DLD1 (cell line): ENCODE results near the gene RAB13.
"Not testable (repeated sequence)": the region's sequence is repeated elsewhere in the genome, so short reads cannot be mapped to it uniquely, and the experiment has no call there.

Experiments used
- in situ Hi-C: cut with HindIII; loops from 2 replicates; pipeline ENCODE4 v1.10.0; 2017; ENCODE audit warnings: low sequenced_read_pairs

The RAB13 gene

DNA sequence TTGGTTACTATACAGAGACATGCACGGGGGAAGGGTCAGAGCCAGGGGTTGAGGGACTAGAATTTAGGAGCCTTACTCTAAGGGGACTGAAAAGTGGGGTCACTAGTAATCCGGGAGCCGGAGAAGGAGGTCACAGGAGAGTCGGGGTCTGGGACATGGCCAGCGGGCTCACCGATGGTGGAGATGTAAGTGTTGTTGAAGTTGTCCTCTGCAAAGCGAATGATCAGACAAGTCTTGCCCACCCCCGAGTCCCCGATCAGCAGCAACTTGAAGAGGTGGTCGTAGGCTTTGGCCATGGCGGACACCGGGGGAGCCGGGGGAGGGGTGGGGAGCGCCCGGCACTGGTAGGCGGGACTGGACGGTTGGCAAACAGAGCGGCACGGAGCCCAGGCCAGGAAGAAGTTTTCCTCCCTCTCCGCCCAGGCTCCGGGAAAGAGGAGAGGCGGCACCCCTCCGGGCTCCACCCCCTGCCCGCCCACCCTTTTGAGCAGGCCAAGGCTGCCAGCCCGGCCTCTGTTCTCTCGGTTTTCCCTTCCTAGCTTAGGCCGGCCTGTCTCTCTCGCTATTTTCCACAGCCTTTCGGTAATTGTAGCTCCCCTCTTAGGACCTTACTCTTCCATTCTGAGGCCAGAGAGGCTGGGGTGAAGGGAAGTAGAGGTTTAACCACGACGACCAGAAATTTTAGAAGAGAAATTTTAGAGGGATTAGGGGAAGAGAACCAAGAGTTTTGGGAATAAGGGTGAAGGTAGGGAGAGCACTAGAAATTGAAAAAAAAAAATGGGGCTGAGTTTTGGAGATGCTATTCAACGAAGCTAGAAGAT, at the start of gene RAB13:
Gene RAB13 (minus strand): TSS at position 399 of the 821 bp plus-strand sequence. CDS start 103 bp downstream, at position 296.
- in situ Hi-C loops = no loop called here

GRCh38 chr1:154033697-154034096, 47.6 kb upstream of the RAB13 start:
- in situ Hi-C loops = not testable (repeated sequence)

DNA sequence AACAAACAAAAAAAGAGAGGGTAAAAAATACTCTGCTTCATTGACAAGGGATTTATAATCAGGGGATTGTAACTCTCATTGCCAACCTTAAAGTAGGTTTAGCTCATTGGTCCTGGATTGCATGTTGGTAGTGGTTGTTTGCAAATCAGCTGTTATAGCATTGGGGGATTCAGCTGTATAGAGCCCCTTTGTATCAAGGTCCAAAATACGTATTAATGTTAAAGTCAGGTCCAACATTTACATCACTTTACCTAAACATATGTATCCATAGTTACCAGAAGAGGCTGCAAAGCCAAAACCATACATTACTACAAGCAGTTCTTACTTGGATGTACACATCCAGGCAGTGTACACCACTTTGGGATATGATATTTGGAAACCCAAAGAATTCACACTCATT, 33.8 kb upstream of the RAB13 start:
- in situ Hi-C loops = no loop called here

DNA sequence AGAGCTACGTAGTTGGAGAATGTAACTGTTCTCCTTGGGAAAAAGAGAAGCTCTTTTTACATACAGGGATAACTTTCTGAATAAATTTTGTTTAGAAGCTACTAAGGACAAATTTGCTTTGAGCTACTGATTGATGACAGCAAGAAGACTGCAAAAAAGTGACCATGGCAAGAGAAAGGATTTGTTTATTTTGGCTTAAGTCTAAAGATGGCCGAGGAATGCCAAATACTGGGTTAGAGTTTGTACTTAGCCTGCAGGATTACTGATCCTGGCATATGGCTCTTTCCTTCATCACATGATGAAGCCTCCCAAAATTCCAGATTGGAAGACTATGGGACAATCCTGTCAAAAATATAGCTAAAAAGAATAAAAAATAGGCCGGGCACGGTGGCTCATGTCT, 33.1 kb upstream of the RAB13 start:
- in situ Hi-C loops = no loop called here

GRCh38 chr1:154014154-154014907, 28.2 kb upstream of the RAB13 start:
- in situ Hi-C loops = no loop called here

- in situ Hi-C loops = not testable (repeated sequence)
Observed at GRCh38 chr1:154012543-154012942, 26.4 kb upstream of the RAB13 start.

DNA sequence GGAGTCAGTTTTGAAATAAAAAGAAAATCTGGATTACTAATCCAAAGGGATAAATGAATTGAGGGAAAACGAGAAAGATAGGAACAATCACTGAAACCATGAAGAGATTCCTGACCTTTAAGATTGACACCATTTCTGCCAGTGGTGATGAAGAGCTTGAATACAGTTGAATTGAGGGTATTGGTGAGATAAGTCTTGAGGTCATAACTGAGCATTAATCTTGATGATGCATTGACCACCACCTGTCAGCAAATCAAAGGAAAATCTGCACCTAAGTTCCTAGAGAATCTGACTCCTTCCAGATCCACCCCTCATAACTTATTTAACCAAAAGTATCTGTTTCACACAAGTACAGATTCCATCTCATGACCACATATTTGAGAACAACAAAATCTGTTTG, 26.0 kb upstream of the RAB13 start:
- in situ Hi-C loops = no loop called here

GRCh38 chr1:154006136-154006535, 20.0 kb upstream of the RAB13 start:
- in situ Hi-C loops = no loop called here

DNA sequence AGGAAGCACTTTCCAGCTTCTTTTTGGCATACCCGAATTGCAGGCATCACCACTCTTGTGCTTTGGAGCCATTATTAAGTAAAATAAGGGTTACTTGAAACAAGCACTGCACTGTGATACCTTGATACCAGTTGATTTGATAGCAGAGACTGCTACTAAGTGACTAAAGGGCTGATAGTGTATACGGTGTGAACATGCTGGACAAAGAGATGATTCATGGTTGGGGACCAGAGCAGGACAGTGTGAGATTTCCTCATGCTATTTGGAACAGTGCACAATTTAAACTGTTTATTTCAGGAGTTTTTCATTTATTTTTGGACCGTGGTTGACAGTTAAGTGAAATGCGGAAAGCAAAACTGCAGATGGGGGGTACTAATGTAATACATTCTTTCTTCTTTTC, 14.3 kb upstream of the RAB13 start:
- in situ Hi-C loops = no loop called here

- in situ Hi-C loops = not testable (repeated sequence)
Observed at GRCh38 chr1:153996882-153997281, 10.7 kb upstream of the RAB13 start.

DNA sequence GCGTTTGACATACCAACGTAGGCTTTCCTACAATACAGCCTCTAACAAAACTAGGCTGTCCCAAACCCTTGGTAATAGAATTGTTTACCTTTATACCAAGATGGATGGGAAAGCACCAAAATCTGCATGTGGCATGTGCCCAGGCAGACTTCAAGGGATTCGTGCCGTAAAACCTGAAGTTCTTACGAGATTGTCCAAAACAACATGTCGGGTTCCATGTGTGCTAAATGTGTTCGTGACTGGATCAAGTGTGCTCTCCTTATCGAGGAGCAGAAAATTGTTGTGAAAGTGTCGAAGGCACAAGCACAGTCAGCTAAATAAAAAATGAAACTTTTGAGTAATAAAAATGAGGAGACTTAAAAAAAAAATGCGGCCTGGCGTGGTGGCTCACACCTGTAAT, 9.5 kb upstream of the RAB13 start:
- in situ Hi-C loops = no loop called here

- in situ Hi-C loops = no loop called here
Observed at GRCh38 chr1:153995202-153995601, 9.1 kb upstream of the RAB13 start.

DNA sequence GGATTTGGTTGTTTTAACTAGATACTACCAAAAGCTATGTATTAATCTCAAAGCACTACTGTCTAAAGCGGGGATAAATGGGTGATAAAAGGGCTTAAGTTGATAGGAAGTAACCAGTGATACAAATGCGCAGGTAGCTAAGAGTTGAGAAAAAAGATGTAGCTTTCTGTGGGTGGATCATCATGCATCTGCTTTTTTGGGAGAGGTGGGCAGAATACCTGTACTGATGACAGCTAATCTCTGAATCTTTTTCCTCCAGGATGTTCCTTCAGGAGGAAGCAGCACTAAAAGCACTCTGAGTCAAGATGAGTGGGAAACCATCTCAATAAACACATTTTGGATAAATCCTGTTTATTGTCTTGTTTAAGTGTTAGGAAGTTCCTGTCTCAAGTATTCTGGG, 5.7 kb upstream of the RAB13 start:
- in situ Hi-C loops = no loop called here

DNA sequence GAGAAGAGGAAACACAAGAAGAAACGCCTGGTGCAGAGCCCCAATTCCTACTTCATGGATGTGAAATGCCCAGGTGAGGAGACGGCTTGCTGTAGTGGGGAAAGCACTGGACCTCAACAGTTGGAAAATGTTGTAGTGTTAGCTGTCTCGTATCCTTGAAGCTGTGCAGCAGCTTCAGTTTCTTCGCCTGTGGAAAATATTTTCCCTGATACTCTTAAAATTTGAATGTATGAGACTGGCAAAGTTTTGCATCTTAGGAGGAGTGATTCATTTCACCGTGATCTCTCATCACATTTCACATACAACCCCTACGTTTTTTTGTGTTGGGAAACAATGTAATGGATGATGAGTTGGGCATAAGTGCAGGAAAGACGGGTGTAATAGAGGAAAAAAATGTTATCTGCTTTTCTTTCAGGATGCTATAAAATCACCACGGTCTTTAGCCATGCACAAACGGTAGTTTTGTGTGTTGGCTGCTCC, 5.1 kb upstream of the RAB13 start:
- in situ Hi-C loops = no loop called here

DNA sequence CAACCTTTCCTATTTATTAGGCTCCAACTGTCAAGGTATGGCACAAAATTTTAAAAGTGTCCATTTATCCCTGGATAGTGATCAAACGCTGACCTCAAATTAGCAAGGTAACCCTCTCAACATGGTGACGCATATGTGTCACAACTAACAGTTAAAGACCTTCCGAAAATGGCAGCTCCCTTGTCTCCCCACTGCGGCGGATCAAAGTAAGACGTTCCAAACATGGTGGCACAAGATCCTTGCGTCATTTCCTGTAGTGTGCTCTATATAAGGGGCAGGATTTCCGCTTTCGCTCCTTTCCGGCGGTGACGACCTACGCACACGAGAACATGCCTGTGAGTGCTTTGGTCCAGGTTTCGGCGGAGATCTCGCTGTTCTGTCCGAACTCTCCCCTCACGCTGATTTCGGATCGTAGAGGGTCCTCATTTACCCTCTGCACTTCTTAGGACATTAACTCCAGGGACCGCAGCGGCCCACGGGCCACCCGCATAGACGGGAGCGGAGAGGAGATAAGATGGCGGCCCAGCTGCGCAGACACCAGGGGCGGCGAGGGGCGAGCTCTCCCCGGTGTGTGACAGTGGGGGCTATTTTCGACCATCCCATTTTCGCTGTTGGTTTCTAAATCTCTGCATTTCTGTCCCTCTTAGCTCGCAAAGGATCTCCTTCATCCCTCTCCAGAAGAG, 4.5 kb upstream of the RAB13 start, which contains the start of gene RPS27:
Gene RPS27 (plus strand): TSS at position 295 of the 683 bp plus-strand sequence. CDS start 35 bp downstream, at position 330.
- in situ Hi-C loops = no loop called here

DNA sequence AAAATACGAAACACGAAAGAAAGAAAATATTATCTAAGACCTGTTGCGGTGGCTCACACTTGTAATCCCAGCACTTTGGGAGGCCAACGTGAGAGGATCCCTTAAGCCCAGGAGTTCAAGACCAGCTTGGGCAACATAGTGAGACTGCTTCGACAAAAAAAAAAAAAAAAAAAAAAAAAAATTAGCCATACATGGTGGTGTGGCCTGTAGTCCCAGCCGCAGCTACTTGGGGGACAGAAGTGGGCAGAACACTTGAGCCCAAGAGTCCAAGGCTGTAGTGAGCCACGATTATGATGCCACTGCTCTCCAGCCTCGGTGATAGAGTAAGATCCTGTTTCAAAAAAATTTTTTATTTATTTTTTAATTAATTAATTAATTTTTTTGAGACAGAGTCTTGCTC, 1.5 kb upstream of the RAB13 start:
- in situ Hi-C loops = no loop called here

- in situ Hi-C loops = no loop called here
Observed at GRCh38 chr1:153985341-153985912, 712 bp downstream of the RAB13 start.

DNA sequence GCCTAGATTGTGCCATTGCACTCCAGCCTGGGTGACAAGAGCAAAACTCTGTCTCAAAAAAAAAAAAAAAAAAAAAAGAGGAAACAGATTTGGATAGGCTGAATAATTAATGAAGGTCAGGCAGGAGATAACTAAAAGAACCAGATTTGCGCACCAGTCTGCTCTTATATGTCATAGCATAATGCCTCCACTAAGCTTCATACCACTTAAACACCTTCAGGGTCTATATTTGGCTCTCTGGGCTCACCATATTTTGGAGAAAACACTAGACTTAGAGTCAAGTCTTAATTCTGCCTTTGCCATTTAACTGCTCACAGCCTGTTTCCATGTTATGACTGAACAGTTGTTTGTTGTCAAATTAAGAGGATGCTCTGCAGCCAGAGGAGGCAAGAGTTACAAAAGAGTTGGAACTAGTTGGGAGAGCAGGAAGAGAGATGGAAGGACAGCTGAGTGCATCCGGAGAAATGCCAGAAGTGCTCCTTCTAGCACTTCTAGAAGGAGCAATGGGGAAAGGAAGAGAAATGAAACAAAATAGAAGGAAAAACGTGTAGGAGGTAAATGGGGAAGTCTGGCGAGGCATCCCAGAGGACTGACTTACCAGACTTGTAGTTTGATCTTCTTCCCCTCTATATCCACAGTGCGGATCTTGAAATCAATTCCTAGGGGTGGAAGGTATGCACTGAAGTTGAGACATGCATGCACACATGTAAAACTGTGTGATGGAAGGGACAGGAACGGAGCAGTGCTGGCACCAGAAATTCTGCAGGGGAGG, 1.8 kb downstream of the RAB13 start:
- in situ Hi-C loops = no loop called here

- in situ Hi-C loops = not testable (repeated sequence)
Observed at GRCh38 chr1:153981735-153982134, 4.4 kb downstream of the RAB13 start.

- in situ Hi-C loops = not testable (repeated sequence)
Observed at GRCh38 chr1:153979091-153979490, 7.0 kb downstream of the RAB13 start.
